MCF 10A (cell line): ENCODE data around the gene RHOBTB3. TPM values are rescaled to one million over a fixed set of nuclear protein-coding genes. Genes with fewer than 3 reads are reported as not detected.
"Not testable (repeated sequence)": the region's sequence is repeated elsewhere in the genome, so short reads cannot be mapped to it uniquely, and the experiment has no call there.

Source experiments
- BruUV-seq: library from RNA; stranded (reverse); fragments of 400-500 nt; replicated peaks from 2 replicates; lab custom pipeline; 2021; lab: Mats Ljungman, UMichigan
- CTCF ChIA-PET: fragments of 300-600 bp; sonication (Branson Sonifier 250); formaldehyde crosslinking; extraction: SDS; loops from one replicate; lab custom pipeline; 2021; ENCODE audit warnings: antibody characterized with exemption, inconsistent platforms; lab: Yijun Ruan, JAX
- POLR2A ChIA-PET: fragments of 300-600, 350-650 bp; sonication (Branson Sonifier 250); formaldehyde crosslinking; extraction: SDS; loops from one replicate; lab custom pipeline; 2020; ENCODE audit warnings: antibody characterized with exemption, inconsistent platforms; lab: Yijun Ruan, JAX
- DNase-seq: peaks from one replicate; pipeline ENCODE4 v3.0.0-alpha.2; 2018; ENCODE audit not compliant: unreplicated experiment
- H3K27ac Mint-ChIP-seq: one replicate; pipeline ENCODE4 v1.8.0; 2022; ENCODE audit warnings: mild to moderate bottlenecking, low read depth, mixed read lengths; ENCODE audit not compliant: unreplicated experiment
- H3K27me3 Mint-ChIP-seq: one replicate; pipeline ENCODE4 v1.8.0; 2022; ENCODE audit warnings: mixed read lengths; ENCODE audit not compliant: insufficient read depth, unreplicated experiment
- H3K36me3 Mint-ChIP-seq: one replicate; pipeline ENCODE4 v1.8.0; 2022; ENCODE audit warnings: mild to moderate bottlenecking, moderate library complexity, mixed read lengths; ENCODE audit not compliant: insufficient read depth, unreplicated experiment
- H3K4me1 Mint-ChIP-seq: one replicate; pipeline ENCODE4 v1.8.0; 2022; ENCODE audit warnings: mixed read lengths; ENCODE audit not compliant: insufficient read depth, unreplicated experiment
- H3K4me3 Mint-ChIP-seq: one replicate; pipeline ENCODE4 v1.8.0; 2022; ENCODE audit warnings: mild to moderate bottlenecking, moderate library complexity, mixed read lengths; ENCODE audit not compliant: unreplicated experiment
- H3K9me3 Mint-ChIP-seq: one replicate; pipeline ENCODE4 v1.8.0; 2022; ENCODE audit warnings: mixed read lengths; ENCODE audit not compliant: unreplicated experiment
- intact Hi-C: fragments of 100-400 bp; cut with micrococcal nuclease; formaldehyde crosslinking; loops from 2 replicates; pipeline ENCODE4 v1.14.1; 2022
- total RNA-seq: library from RNA; stranded (reverse); gene quantifications from 2 replicates; pipeline ENCODE4 v1.2.3, GENCODE V29; 2022
- TF ChIP-seq, protein P1 (sequence below): fragments of 200-600 bp; IDR thresholded peaks from one replicate; pipeline ENCODE4 v1.8.0; 2022; ENCODE audit warnings: antibody characterized with exemption, mild to moderate bottlenecking; ENCODE audit not compliant: unreplicated experiment

RHOBTB3 gene
- total RNA-seq, 1 experiment from 2014 or later, result 3.4 TPM

- Mint-ChIP-seq H3K4me3 (no peak overlapping the region), H3K36me3 (peaks cover 7% of the 10 kb centered on the region), H3K27me3 (no peaks in the 10 kb centered on the region), H3K9me3 (no peaks in the 10 kb centered on the region), H3K4me1 (peaks cover 12% of the 10 kb centered on the region), H3K27ac (no peak overlapping the region)
- DNase-seq, result no peak
- no TSS peak for BruUV-seq
- POLR2A ChIA-PET, result interaction anchor here (1.3 kb wide), 1 partner anchor 49 kb away, joined by 3 read pairs; no protein-coding TSS in a partner anchor
- intact Hi-C loops, result no loop called here
- CTCF ChIA-PET, result no interaction called here
- TF ChIP-seq, protein P1, sequence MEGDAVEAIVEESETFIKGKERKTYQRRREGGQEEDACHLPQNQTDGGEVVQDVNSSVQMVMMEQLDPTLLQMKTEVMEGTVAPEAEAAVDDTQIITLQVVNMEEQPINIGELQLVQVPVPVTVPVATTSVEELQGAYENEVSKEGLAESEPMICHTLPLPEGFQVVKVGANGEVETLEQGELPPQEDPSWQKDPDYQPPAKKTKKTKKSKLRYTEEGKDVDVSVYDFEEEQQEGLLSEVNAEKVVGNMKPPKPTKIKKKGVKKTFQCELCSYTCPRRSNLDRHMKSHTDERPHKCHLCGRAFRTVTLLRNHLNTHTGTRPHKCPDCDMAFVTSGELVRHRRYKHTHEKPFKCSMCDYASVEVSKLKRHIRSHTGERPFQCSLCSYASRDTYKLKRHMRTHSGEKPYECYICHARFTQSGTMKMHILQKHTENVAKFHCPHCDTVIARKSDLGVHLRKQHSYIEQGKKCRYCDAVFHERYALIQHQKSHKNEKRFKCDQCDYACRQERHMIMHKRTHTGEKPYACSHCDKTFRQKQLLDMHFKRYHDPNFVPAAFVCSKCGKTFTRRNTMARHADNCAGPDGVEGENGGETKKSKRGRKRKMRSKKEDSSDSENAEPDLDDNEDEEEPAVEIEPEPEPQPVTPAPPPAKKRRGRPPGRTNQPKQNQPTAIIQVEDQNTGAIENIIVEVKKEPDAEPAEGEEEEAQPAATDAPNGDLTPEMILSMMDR, result no peak
Measured at GRCh38 chr5:95830226-95830625, 99.1 kb downstream of the RHOBTB3 start.

DNA sequence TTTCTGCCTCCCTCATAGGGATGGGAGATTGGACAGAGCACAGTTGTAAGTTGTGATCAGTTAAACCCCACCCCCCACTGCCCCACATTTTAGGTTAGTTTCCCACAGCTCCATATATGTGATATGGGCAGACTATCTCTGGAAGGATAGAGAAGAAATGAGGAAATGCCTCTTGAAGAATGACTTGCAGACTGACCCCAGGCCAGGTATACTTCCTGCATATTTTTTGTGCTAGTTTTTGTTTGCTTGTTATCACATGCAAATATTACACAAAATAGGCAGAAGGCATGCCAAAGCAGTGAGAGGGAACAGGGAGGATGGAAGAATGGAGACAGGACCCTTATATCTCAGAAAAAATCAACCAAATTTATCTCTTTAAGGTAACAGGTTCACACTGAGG, 101.5 kb downstream of the RHOBTB3 start:
- intact Hi-C loops, result no loop called here
- Mint-ChIP-seq H3K9me3 (no peaks in the 10 kb centered on the region), H3K27me3 (no peaks in the 10 kb centered on the region), H3K4me3 (no peak overlapping the region), H3K36me3 (no peaks in the 10 kb centered on the region), H3K27ac (no peak overlapping the region), H3K4me1 (peaks cover 15% of the 10 kb centered on the region)
- POLR2A ChIA-PET, result interaction anchor here (2.0 kb wide), 1 partner anchor 10 kb away, joined by 8 read pairs; the partner anchor contains the start of gene GLRX
- BruUV-seq, result no TSS peak
- TF ChIP-seq, protein P1, result no peak
- DNase-seq, result no peak
- CTCF ChIA-PET, result interaction anchor here (0.6 to 1.2 kb wide), 4 partner anchors 14 to 169 kb away, joined by 3 read pairs; no protein-coding TSS in a partner anchor

GRCh38 chr5:95835682-95836385, 104.7 kb downstream of the RHOBTB3 start:
- H3K4me3 Mint-ChIP-seq, result no peak overlapping the region
- H3K27me3 Mint-ChIP-seq, result no peaks in the 10 kb centered on the region
- CTCF ChIA-PET, result interaction anchor here (0.6 to 1.8 kb wide), 4 partner anchors 12 to 191 kb away, joined by 3 to 6 read pairs (median 4); no protein-coding TSS in a partner anchor
- TF ChIP-seq, protein P1, result no peak
- no TSS peak for BruUV-seq
- H3K4me1 Mint-ChIP-seq, result peaks cover 15% of the 10 kb centered on the region
- intact Hi-C loops, result no loop called here
- no peaks in the 10 kb centered on the region for H3K9me3 Mint-ChIP-seq
- POLR2A ChIA-PET, result interaction anchor here (0.8 to 2.5 kb wide), 2 partner anchors 13 to 69 kb away, joined by 3 to 13 read pairs; partner anchors contain the start of gene GLRX
- DNase-seq, result no peak
- no peaks in the 10 kb centered on the region for H3K36me3 Mint-ChIP-seq
- no peak overlapping the region for H3K27ac Mint-ChIP-seq

DNA sequence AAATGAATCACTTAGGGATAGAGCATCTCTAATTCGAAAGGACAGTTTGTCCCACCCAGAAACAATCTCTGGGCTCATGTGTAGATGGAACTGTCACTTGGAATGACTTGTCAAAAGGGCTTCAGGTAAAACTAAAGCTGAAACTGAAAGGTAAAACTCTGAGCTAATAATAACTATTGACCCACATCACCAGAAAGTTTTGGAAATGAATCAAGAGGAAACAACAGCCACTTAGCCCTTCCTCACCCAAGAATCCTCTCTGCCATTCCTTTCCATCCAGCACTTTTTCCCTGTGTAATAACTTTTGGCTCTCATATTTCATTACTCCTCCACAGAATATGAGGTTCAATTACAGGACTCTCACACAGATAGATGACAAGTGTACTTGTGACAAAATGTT, 105.4 kb downstream of the RHOBTB3 start:
- H3K4me3 Mint-ChIP-seq, result no peak overlapping the region
- no peak for DNase-seq
- H3K36me3 Mint-ChIP-seq, result no peaks in the 10 kb centered on the region
- H3K27ac Mint-ChIP-seq, result no peak overlapping the region
- ChIA-PET CTCF (interaction anchor here (0.6 to 1.8 kb wide), 5 partner anchors 10 to 191 kb away, joined by 3 to 11 read pairs (median 5); no protein-coding TSS in a partner anchor), POLR2A (interaction anchor here (0.8 to 2.5 kb wide), 2 partner anchors 13 to 70 kb away, joined by 3 to 13 read pairs; partner anchors contain the start of gene GLRX)
- TF ChIP-seq, protein P1, result no peak
- peaks cover 21% of the 10 kb centered on the region for H3K4me1 Mint-ChIP-seq
- H3K27me3 Mint-ChIP-seq, result no peaks in the 10 kb centered on the region
- intact Hi-C loops, result no loop called here
- H3K9me3 Mint-ChIP-seq, result no peaks in the 10 kb centered on the region
- no TSS peak for BruUV-seq

DNA sequence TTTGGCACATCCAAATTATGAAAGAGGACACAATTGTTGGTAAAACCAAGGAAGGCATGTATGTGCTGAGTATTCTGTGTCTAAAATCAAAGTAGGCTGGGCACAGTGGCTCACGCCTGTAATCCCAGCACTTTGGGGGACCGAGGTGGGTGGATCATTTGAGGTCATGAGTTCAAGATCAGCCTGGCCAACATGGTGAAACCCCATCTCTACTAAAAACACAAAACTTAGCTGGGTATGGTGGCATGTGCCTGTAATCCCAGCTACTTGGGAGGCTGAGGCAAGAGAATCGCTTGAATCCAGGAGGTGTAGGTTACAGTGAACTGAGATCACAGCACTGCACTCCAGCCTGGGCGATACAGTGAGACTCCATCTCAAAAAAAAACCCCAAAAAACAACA, 105.8 kb downstream of the RHOBTB3 start:
- peaks cover 25% of the 10 kb centered on the region for H3K4me1 Mint-ChIP-seq
- CTCF ChIA-PET, result interaction anchor here (0.6 to 1.8 kb wide), 6 partner anchors 9 to 192 kb away, joined by 3 to 11 read pairs (median 5); partner anchors contain the start of gene GLRX
- H3K9me3 Mint-ChIP-seq, DNase-seq, H3K27ac Mint-ChIP-seq, intact Hi-C loops, H3K27me3 Mint-ChIP-seq, BruUV-seq, H3K4me3 Mint-ChIP-seq, H3K36me3 Mint-ChIP-seq: not testable (repeated sequence)
- POLR2A ChIA-PET, result interaction anchor here (0.6 to 2.5 kb wide), 2 partner anchors 14 to 329 kb away, joined by 3 to 13 read pairs; partner anchors contain the start of gene GLRX
